Breast epithelium (tissue), 4 donors: Measurements from ENCODE around the gene WBP1L. TPM values are rescaled to one million over a fixed set of nuclear protein-coding genes. Genes with fewer than 3 reads are reported as not detected.

ENCODE experiments used
- DNase-seq, 2 donors: peaks; one replicate each; pipeline ENCODE4 v3.0.0-alpha.2; 2019; ENCODE audit warnings: low spot score in 2 of 2
- H3K27ac ChIP-seq, 2 donors: fragments of 200-600 bp; sonication (generic) in 1 of 2; one replicate each; pipeline ENCODE4 v1.5.1; 2016 to 2019; ENCODE audit warnings: mild to moderate bottlenecking in 1 of 2
- H3K27me3 ChIP-seq, 2 donors: fragments of 200-600 bp; sonication (generic) in 1 of 2; one replicate each; pipeline versions ENCODE4 v1.5.1 to v1.6.0; 2017 to 2019; ENCODE audit warnings: control low read depth in 1 of 2, mild to moderate bottlenecking in 1 of 2
- H3K36me3 ChIP-seq: fragments of 200-600 bp; one replicate; pipeline ENCODE4 v1.5.1; 2019
- H3K4me1 ChIP-seq, 2 donors: fragments of 200-600 bp; sonication (generic); one replicate each; pipeline ENCODE4 v1.5.1; 2016 to 2019; ENCODE audit warnings: control low read depth in 1 of 2
- H3K4me3 ChIP-seq, 3 donors: fragments of 200-600 bp; sonication (generic); 1 replicate in 2 of 3; 2 replicates in 1 of 3; pipeline ENCODE4 v1.5.1; 2016 to 2019; ENCODE audit warnings: mild to moderate bottlenecking in 3 of 3, moderate library complexity in 2 of 3
- H3K9me3 ChIP-seq, 2 donors: fragments of 200-600 bp; sonication (generic) in 1 of 2; one replicate each; pipeline ENCODE4 v1.5.1; 2016 to 2019; ENCODE audit warnings: control low read depth in 1 of 2
- POLR2A ChIP-seq: fragments of 450-650 bp; IDR thresholded peaks from one replicate; pipeline ENCODE4 v1.6.1; 2016; ENCODE audit warnings: antibody characterized with exemption, mild to moderate bottlenecking, moderate library complexity
- POLR2AphosphoS5 ChIP-seq, 3 donors: sonication (generic); formaldehyde crosslinking; IDR thresholded peaks; one replicate each; pipeline ENCODE4 v1.6.1; 2017; ENCODE audit warnings: antibody characterized with exemption in 3 of 3
- intact Hi-C: fragments of 100-400 bp; cut with DNase I; formaldehyde crosslinking; loops from one replicate; pipeline ENCODE4 v1.15.1; 2023; ENCODE audit warnings: low total_unique reads
- total RNA-seq, 3 donors: library from RNA; depleted of rRNA; stranded (reverse); fragments of >200 nt; gene quantifications; one replicate each; pipeline ENCODE4 v1.1.0, GENCODE V29; 2016
- TF ChIP-seq, protein P1 (sequence below), 3 donors: fragments of 450-650 bp; IDR thresholded peaks; one replicate each; pipeline ENCODE4 v1.5.1; 2016 to 2017; ENCODE audit warnings: antibody characterized with exemption in 3 of 3, mild to moderate bottlenecking in 3 of 3, moderate library complexity in 3 of 3

WBP1L gene
- total RNA-seq, 3 donors from 2014 or later, result 114 to 174 (median 143) TPM

DNA sequence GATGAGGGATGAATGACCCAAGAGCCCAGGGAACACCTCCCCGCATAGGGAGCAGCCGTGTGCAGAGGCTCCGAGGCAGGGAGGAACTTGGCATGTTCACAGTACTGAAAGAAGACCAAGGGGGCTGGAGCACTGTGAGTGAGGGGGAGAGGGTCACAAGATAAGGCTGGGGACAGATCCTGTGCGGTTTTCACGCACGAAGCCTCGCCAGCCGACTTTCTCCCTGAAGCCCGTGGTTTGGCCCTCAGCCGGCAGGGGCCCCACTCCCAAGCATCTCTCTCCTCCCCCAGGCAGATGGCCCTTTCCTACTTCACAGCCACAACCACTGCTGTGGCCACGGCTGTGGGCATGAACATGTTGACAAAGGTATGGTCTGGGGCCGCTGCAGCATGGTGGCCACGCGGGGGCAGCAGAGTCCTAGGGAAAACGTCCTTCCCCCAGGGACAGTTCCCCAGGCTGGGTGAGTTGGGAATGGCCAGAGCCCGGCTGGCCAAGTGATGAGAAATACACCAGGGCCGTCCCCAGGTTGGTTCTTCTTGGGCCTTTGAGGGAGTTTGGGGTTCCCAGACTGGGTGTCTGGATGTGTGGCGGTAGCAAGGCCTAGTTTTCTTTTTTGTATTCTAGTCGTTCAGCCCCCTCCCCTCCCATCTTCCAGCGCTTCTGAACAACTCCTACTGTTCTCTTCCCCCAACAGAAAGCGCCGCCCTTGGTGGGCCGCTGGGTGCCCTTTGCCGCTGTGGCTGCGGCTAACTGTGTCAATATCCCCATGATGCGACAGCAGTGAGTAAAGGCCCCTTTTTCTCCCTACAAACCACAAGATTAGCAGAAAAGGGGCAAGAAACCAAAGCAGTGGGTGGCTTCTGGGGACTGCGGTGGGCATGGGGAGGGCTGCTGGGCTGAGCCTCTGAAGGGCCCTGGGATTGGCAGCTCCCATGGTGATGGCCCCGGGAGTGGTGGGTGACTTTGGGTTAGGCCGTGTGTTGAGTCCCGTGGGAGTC is 14.4 kb upstream of the WBP1L start:
- peak; percentile 64 to 84 for DNase-seq
- intact Hi-C loops, result loop anchor here (10.0 kb wide), 1 partner anchor 175 kb away; no protein-coding TSS in a partner anchor
- H3K9me3 ChIP-seq, result no peaks in the 10 kb centered on the region
- no peak overlapping the region for H3K4me3 ChIP-seq
- no peaks in the 10 kb centered on the region for H3K4me1 ChIP-seq
- H3K36me3 ChIP-seq, result no peaks in the 10 kb centered on the region
- TF ChIP-seq, protein P1, sequence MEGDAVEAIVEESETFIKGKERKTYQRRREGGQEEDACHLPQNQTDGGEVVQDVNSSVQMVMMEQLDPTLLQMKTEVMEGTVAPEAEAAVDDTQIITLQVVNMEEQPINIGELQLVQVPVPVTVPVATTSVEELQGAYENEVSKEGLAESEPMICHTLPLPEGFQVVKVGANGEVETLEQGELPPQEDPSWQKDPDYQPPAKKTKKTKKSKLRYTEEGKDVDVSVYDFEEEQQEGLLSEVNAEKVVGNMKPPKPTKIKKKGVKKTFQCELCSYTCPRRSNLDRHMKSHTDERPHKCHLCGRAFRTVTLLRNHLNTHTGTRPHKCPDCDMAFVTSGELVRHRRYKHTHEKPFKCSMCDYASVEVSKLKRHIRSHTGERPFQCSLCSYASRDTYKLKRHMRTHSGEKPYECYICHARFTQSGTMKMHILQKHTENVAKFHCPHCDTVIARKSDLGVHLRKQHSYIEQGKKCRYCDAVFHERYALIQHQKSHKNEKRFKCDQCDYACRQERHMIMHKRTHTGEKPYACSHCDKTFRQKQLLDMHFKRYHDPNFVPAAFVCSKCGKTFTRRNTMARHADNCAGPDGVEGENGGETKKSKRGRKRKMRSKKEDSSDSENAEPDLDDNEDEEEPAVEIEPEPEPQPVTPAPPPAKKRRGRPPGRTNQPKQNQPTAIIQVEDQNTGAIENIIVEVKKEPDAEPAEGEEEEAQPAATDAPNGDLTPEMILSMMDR (IDR thresholded peaks at IDR 0.05), result peak; percentile 70 to 91 (median 88)
- TF ChIP-seq POLR2A (no peak), POLR2AphosphoS5 (IDR thresholded peaks at IDR 0.05) (peak in 1 of 3 donors; percentile 51)
- no peak overlapping the region for H3K27ac ChIP-seq
- no peaks in the 10 kb centered on the region for H3K27me3 ChIP-seq

DNA sequence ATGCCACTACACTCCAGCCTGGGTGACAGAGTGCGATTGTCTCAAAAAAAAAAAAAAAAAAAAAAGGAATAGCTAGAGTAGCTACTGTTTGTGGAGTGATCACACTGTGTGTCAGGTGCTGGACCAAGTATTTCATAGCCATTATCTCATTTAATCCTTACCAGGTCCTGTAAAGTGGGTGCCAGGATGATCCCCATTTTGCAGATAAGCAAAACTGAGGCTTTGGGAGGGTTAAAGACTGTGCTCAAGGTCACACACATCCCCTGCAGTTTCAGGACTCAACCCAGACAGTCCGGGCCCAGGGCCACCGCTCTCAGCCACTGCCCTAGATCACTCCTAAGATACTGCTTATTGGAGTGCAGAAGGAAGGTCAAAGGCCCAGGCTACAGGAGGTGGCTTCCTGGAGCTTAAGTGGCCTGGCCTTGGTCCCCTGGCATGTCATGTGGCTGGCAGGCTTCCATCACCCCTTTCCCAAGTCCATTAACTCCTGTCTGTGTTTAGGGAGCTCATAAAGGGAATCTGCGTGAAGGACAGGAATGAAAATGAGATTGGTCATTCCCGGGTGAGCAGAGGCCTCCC is 12.4 kb upstream of the WBP1L start:
- Histone ChIP-seq H3K36me3 (no peaks in the 10 kb centered on the region), H3K4me3 (no peak overlapping the region), H3K4me1 (no peaks in the 10 kb centered on the region), H3K27me3 (no peaks in the 10 kb centered on the region), H3K27ac (no peak overlapping the region), H3K9me3 (no peaks in the 10 kb centered on the region)
- DNase-seq, result no peak
- intact Hi-C loops, result no loop called here
- TF ChIP-seq POLR2AphosphoS5 (IDR thresholded peaks at IDR 0.05), result no peak
- TF ChIP-seq POLR2A, result no peak
- TF ChIP-seq, protein P1 (IDR thresholded peaks at IDR 0.05), result no peak

DNA sequence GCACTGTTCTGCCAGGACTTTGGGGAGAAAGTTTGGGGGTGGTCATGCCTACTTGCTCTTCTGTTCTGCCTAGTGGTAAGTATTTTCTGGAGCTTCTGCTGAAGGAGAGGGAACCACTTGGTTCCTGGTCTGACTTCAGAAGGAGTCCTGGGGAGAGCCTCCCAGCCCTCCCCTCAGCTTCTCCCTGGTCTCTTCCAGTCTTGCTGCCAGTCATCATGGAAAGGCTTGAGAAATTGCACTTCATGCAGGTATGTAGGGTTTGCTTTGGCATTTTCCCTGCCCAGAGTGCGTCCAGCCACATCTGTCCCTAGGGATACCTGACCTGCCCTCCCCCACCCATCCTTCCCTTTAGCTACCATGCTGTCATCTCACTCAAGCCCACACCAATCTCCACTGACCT is 11.1 kb upstream of the WBP1L start:
- intact Hi-C loops, result no loop called here
- Histone ChIP-seq H3K9me3 (no peaks in the 10 kb centered on the region), H3K4me3 (no peak overlapping the region), H3K27ac (no peak overlapping the region), H3K4me1 (no peaks in the 10 kb centered on the region), H3K36me3 (no peaks in the 10 kb centered on the region), H3K27me3 (no peaks in the 10 kb centered on the region)
- DNase-seq, result no peak
- TF ChIP-seq POLR2AphosphoS5 (IDR thresholded peaks at IDR 0.05), result no peak
- TF ChIP-seq POLR2A, result no peak
- TF ChIP-seq, protein P1 (IDR thresholded peaks at IDR 0.05), result no peak

DNA sequence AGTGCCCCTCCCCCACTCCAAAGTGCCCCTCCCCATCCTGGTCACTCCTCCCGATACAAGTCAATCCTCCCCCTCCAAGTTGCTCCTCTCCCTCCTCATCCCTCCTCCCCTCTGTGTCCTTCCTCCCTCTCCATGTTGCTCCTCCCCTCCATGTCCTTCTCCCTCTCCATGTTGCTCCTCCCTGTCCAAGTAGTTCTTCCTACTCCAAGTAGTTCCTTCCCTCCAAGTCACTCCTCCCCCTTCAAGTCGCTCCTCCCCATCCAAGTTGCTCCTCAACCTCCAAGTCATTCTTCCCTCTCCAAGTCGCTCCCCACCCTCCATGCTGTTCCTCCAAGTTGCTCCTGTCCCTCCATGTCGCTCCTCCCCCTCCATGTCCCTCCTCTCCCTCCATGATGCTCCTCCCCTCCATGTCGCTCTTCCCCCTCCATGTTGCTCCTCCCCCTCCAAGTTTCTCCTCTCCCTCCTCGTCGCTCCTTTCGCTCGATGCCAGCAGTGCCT is 8.6 kb upstream of the WBP1L start:
- Histone ChIP-seq H3K36me3 (no peaks in the 10 kb centered on the region), H3K27me3 (no peaks in the 10 kb centered on the region), H3K4me3 (peak overlapping the region in 1 of 3 donors; percentile 4), H3K4me1 (no peaks in the 10 kb centered on the region), H3K9me3 (no peaks in the 10 kb centered on the region), H3K27ac (no peak overlapping the region)
- intact Hi-C loops, result no loop called here
- DNase-seq, result no peak
- no peak for TF ChIP-seq POLR2AphosphoS5 (IDR thresholded peaks at IDR 0.05)
- TF ChIP-seq, protein P1 (IDR thresholded peaks at IDR 0.05), result no peak

- no peaks in the 10 kb centered on the region for H3K36me3 ChIP-seq
- no peak for DNase-seq
- H3K27me3 ChIP-seq, result no peaks in the 10 kb centered on the region
- no peaks in the 10 kb centered on the region for H3K4me1 ChIP-seq
- TF ChIP-seq POLR2AphosphoS5 (IDR thresholded peaks at IDR 0.05) (no peak), POLR2A (no peak)
- TF ChIP-seq, protein P1 (IDR thresholded peaks at IDR 0.05), result no peak
- peak overlapping the region in 1 of 2 donors; percentile 30 for H3K27ac ChIP-seq
- H3K4me3 ChIP-seq, result no peak overlapping the region
- intact Hi-C loops, result no loop called here
- no peaks in the 10 kb centered on the region for H3K9me3 ChIP-seq
Observed at GRCh38 chr10:102738692-102739121, 5.0 kb upstream of the WBP1L start.
